CD4-positive, alpha-beta T cell (primary cell): ENCODE measurements around the gene ARHGEF33. TPM values are rescaled to one million over a fixed set of nuclear protein-coding genes. Genes with fewer than 3 reads are reported as not detected.

Experiments
- ATAC-seq: fragments of 200-7000 bp; cut with Tn5 transposase; one replicate; pipeline ENCODE4 v1.10.0; 2022; ENCODE audit warnings: mild to moderate bottlenecking; ENCODE audit not compliant: poor library complexity
- CTCF ChIA-PET: fragments of 350-600 bp; sonication (Branson Sonifier 250); formaldehyde crosslinking; loops from one replicate; lab custom pipeline; 2021; ENCODE audit warnings: antibody characterized with exemption, inconsistent platforms; lab: Charles Lee
- POLR2A ChIA-PET: fragments of 350-600 bp; sonication (Branson Sonifier 250); formaldehyde crosslinking; loops from one replicate; lab custom pipeline; 2021; ENCODE audit warnings: antibody characterized with exemption, inconsistent platforms; lab: Charles Lee
- DNase-seq, 14 experiments: peaks; one replicate each; pipeline ENCODE4 v3.0.0-alpha.2; 2013 to 2020; ENCODE audit warnings: mixed read lengths in 2 of 14
- H3K27ac ChIP-seq, 2 donors: one replicate each; pipeline versions ENCODE4 v1.5.1 to v1.7.0; 2013; ENCODE audit warnings: low read length in 2 of 2, low read depth in 1 of 2, mild to moderate bottlenecking in 1 of 2
- H3K27me3 ChIP-seq, 2 experiments: 1 replicate in 1 of 2; 2 replicates in 1 of 2; pipeline versions ENCODE4 v1.6.1 to v1.7.0; 2013; ENCODE audit warnings: low read length in 2 of 2, control low read depth in 1 of 2, mild to moderate bottlenecking in 1 of 2, moderate library complexity in 1 of 2; ENCODE audit not compliant: insufficient read depth in 2 of 2, control insufficient read depth in 1 of 2
- H3K36me3 ChIP-seq: one replicate; pipeline ENCODE4 v1.6.1; 2013; ENCODE audit warnings: low read length, control low read depth; ENCODE audit not compliant: insufficient read depth
- H3K4me1 ChIP-seq: one replicate; pipeline ENCODE4 v1.6.1; 2013; ENCODE audit warnings: low read length, control low read depth; ENCODE audit not compliant: insufficient read depth
- H3K4me3 ChIP-seq: one replicate; pipeline ENCODE4 v1.5.1; 2013; ENCODE audit warnings: mild to moderate bottlenecking, low read length, moderate library complexity
- H3K9me3 ChIP-seq, 2 experiments: 1 replicate in 1 of 2; 2 replicates in 1 of 2; pipeline versions ENCODE4 v1.6.1 to v1.7.0; 2013; ENCODE audit warnings: low read length in 2 of 2, mild to moderate bottlenecking in 2 of 2, control low read depth in 1 of 2, moderate library complexity in 1 of 2; ENCODE audit not compliant: control insufficient read depth in 1 of 2, insufficient read depth in 1 of 2
- H3K27ac Mint-ChIP-seq: one replicate; pipeline ENCODE4 v1.8.0; 2020; ENCODE audit warnings: mixed read lengths
- H3K27me3 Mint-ChIP-seq: one replicate; pipeline ENCODE4 v1.8.0; 2021; ENCODE audit warnings: mixed read lengths
- H3K36me3 Mint-ChIP-seq: one replicate; pipeline ENCODE4 v1.8.0; 2021; ENCODE audit warnings: low read depth, mixed read lengths
- H3K4me1 Mint-ChIP-seq: one replicate; pipeline ENCODE4 v1.8.0; 2021; ENCODE audit warnings: low read depth, mixed read lengths
- H3K4me3 Mint-ChIP-seq: one replicate; pipeline ENCODE4 v1.8.0; 2020; ENCODE audit warnings: mild to moderate bottlenecking, mixed read lengths
- H3K9me3 Mint-ChIP-seq: one replicate; pipeline ENCODE4 v1.8.0; 2020; ENCODE audit warnings: mixed read lengths
- intact Hi-C, 2 experiments: fragments of 100-400 bp; cut with DNase I in 1 of 2; cut with micrococcal nuclease in 1 of 2; formaldehyde crosslinking; loops; one replicate each; pipeline versions ENCODE4 v1.15.1 to v1.9.0; 2023 to 2025; cut with DNase I, micrococcal nuclease
- total RNA-seq, 174 experiments: library from RNA in 2 of 174; stranded (reverse) in 2 of 174; gene quantifications; one replicate each; pipeline ENCODE4 v1.2.3 and lab custom pipeline; 2021 to 2026
- TF ChIP-seq, protein P1 (sequence below): fragments of 200-600 bp; IDR thresholded peaks from one replicate; pipeline ENCODE4 v1.8.0; 2022; ENCODE audit warnings: antibody characterized with exemption, mild to moderate bottlenecking

The ARHGEF33 gene
- total RNA-seq, 2 experiments from 2014 or later: not detected

DNA sequence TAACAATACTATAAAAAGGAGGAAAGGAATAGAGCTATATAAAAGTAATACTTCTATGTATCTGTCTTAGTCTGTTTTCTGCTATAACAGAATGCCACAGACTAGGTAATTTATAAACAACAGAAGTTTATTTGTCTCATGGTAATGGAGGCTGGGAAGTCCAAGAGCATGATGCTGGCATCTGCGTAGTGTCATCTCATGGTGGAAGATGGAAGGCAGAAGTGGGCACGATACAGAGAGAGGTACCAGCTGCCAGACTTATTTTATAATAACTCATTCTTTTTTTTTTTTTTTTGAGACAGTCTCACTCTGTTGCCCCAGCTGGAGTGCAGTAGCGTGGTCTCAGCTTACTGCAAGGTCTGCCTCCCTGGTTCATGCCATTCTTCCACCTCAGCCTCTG lies 18.2 kb upstream of the ARHGEF33 start:
- TF ChIP-seq, protein P1, sequence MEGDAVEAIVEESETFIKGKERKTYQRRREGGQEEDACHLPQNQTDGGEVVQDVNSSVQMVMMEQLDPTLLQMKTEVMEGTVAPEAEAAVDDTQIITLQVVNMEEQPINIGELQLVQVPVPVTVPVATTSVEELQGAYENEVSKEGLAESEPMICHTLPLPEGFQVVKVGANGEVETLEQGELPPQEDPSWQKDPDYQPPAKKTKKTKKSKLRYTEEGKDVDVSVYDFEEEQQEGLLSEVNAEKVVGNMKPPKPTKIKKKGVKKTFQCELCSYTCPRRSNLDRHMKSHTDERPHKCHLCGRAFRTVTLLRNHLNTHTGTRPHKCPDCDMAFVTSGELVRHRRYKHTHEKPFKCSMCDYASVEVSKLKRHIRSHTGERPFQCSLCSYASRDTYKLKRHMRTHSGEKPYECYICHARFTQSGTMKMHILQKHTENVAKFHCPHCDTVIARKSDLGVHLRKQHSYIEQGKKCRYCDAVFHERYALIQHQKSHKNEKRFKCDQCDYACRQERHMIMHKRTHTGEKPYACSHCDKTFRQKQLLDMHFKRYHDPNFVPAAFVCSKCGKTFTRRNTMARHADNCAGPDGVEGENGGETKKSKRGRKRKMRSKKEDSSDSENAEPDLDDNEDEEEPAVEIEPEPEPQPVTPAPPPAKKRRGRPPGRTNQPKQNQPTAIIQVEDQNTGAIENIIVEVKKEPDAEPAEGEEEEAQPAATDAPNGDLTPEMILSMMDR: no peak
- H3K9me3 Mint-ChIP-seq: peaks cover 7% of the 10 kb centered on the region
- ATAC-seq: no peak
- Histone ChIP-seq H3K36me3 (peaks cover 8% of the 10 kb centered on the region), H3K27ac (no peak overlapping the region), H3K4me3 (no peak overlapping the region), H3K27me3 (no peaks in the 10 kb centered on the region), H3K4me1 (peaks cover 11% of the 10 kb centered on the region), H3K9me3 (peaks cover 4 to 8% of the 10 kb centered on the region in 2 experiments)
- CTCF ChIA-PET: no interaction called here
- POLR2A ChIA-PET: no interaction called here
- no peak overlapping the region for H3K27ac Mint-ChIP-seq
- intact Hi-C loops: no loop called here
- peak overlapping the region; percentile 56 for H3K4me3 Mint-ChIP-seq
- H3K4me1 Mint-ChIP-seq: peaks cover 22% of the 10 kb centered on the region
- no peak for DNase-seq
- H3K27me3 Mint-ChIP-seq: no peaks in the 10 kb centered on the region
- H3K36me3 Mint-ChIP-seq: peaks cover 62% of the 10 kb centered on the region

DNA sequence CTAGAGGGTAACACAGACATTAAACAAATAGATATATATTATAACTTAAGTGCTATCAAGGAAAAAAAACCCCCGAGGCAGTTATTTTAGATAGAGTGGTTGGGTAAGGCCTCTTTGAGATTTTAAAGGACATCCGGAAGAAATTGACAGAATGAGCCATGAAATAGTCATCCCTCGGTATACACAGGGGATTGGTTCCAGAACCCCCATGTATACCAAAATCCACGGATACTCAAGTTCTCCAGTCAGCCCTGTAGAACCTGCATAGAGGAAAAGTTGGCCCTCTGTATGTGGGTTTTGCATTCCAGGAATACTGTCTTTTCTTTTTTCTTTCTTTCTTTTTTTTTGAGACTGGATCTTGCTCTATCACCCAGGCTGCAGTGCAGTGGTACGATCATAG lies 15.9 kb upstream of the ARHGEF33 start:
- Mint-ChIP-seq H3K4me1 (peaks cover 26% of the 10 kb centered on the region), H3K9me3 (peaks cover 7% of the 10 kb centered on the region), H3K27ac (no peak overlapping the region), H3K27me3 (no peaks in the 10 kb centered on the region), H3K36me3 (peaks cover 47% of the 10 kb centered on the region), H3K4me3 (no peak overlapping the region)
- ChIA-PET POLR2A (no interaction called here), CTCF (no interaction called here)
- H3K27me3 ChIP-seq: no peaks in the 10 kb centered on the region
- no peak overlapping the region for H3K27ac ChIP-seq
- no peak overlapping the region for H3K4me3 ChIP-seq
- TF ChIP-seq, protein P1: no peak
- intact Hi-C loops: no loop called here
- H3K4me1 ChIP-seq: peaks cover 13% of the 10 kb centered on the region
- H3K9me3 ChIP-seq: peaks cover 4 to 8% of the 10 kb centered on the region in 2 experiments
- ATAC-seq: no peak
- no peak for DNase-seq
- H3K36me3 ChIP-seq: no peaks in the 10 kb centered on the region

DNA sequence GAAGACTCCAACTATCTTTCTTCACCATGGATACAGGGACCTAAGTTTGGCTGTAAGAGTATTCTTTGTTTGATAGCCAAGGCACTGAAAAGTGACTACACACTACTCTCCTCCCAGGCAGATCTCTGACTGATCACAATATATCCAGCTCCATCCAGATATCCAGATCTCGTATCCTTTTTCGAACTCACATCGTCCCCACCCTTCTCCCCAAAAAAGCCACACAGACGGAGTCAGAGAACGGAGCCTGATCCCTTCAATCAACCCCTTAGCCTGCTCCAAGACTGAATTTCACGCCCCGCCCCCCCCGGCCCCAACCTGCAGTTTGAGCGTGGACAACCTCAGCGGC lies 14.5 kb upstream of the ARHGEF33 start:
- DNase-seq (no peak), ATAC-seq (no peak)
- H3K4me3 ChIP-seq: peak overlapping the region; percentile 91
- intact Hi-C loops: loop anchor here in 1 of 2 experiments (5.0 kb wide), 1 partner anchor 98 kb away; the partner anchor contains the start of gene GEMIN6
- no peaks in the 10 kb centered on the region for H3K36me3 ChIP-seq
- CTCF ChIA-PET: no interaction called here
- Mint-ChIP-seq H3K36me3 (peaks cover 34% of the 10 kb centered on the region), H3K4me3 (peak overlapping the region; percentile 97), H3K4me1 (peaks cover 26% of the 10 kb centered on the region), H3K9me3 (peaks cover 3% of the 10 kb centered on the region), H3K27ac (peak overlapping the region; percentile 90), H3K27me3 (no peaks in the 10 kb centered on the region)
- H3K9me3 ChIP-seq: peaks cover under 1 to 8% of the 10 kb centered on the region in 2 experiments
- POLR2A ChIA-PET: interaction anchor here (0.7 to 1.8 kb wide), 5 partner anchors 124 to 563 kb away, joined by 3 to 10 read pairs (median 6); partner anchors contain the start of genes HNRNPLL and SRSF7
- peak overlapping the region in 1 of 2 donors; percentile 46 for H3K27ac ChIP-seq
- no peaks in the 10 kb centered on the region for H3K27me3 ChIP-seq
- H3K4me1 ChIP-seq: peaks cover 13% of the 10 kb centered on the region
- TF ChIP-seq, protein P1: no peak
